ENCODE results near the gene MOBP. TPM values are rescaled to one million over a fixed set of nuclear protein-coding genes. Genes with fewer than 3 reads are reported as not detected.

Gene MOBP
- total and polyA plus RNA-seq, 4 donors = not detected

GRCh38 chr3:39423436-39423970 lies 44.0 kb upstream of the MOBP start:
- WGBS = 85% methylated on average over 1 of the region's 1 CpG
- H3K4me1 ChIP-seq (ENCODE audit: control insufficient read depth in 4 of 4, insufficient read depth in 4 of 4, low read length in 3 of 4) = no peaks in the 10 kb centered on the region
- H3K27me3 ChIP-seq (ENCODE audit: control insufficient read depth in 4 of 4, insufficient read depth in 4 of 4, low read length in 3 of 4) = no peaks in the 10 kb centered on the region
- no peak for TF ChIP-seq JUND (IDR thresholded peaks at IDR 0.05)
- TF ChIP-seq RAD21 (IDR thresholded peaks at IDR 0.05) = no peak
- no peak for TF ChIP-seq HNF4A (conservative IDR thresholded peaks at IDR 0.05)
- no peak for TF ChIP-seq ZBTB33 (IDR thresholded peaks at IDR 0.05)
- TF ChIP-seq NR2F2 (IDR thresholded peaks at IDR 0.05) = no peak
- no peak for TF ChIP-seq EGR1 (IDR thresholded peaks at IDR 0.05; ENCODE audit: low read depth in 2 of 2)
- no peak for TF ChIP-seq RXRA (IDR thresholded peaks at IDR 0.05)
- TF ChIP-seq YY1 (IDR thresholded peaks at IDR 0.05) = no peak
- TF ChIP-seq CTCF (IDR thresholded peaks at IDR 0.05; ENCODE audit: low read depth, low read length, missing input control) = no peak
- no peak for TF ChIP-seq FOXA1 (IDR thresholded peaks at IDR 0.05)
- no peak for TF ChIP-seq MAX (IDR thresholded peaks at IDR 0.05)
- TF ChIP-seq GABPA (IDR thresholded peaks at IDR 0.05 in 1 of 2, conservative IDR thresholded peaks at IDR 0.05 in 1 of 2) = no peak
- no peak for TF ChIP-seq HNF4G (IDR thresholded peaks at IDR 0.05)
- TF ChIP-seq SP1 (IDR thresholded peaks at IDR 0.05) = no peak
- TF ChIP-seq REST (IDR thresholded peaks at IDR 0.05) = no peak
- no peak for TF ChIP-seq TAF1 (conservative IDR thresholded peaks at IDR 0.05)
- TF ChIP-seq ATF3 (IDR thresholded peaks at IDR 0.05) = no peak
- no peaks in the 10 kb centered on the region for H3K36me3 ChIP-seq (ENCODE audit: control insufficient read depth in 4 of 4, insufficient read depth in 3 of 4, low read depth in 1 of 4, low read length in 3 of 4)
- DNase-seq (ENCODE audit: low spot score) = no peak
- H3K4me3 ChIP-seq (ENCODE audit: low read depth in 1 of 3, low read length in 3 of 3) = no peak overlapping the region
- H3K9me3 ChIP-seq (ENCODE audit: control insufficient read depth in 4 of 4, low read length in 3 of 4) = no peaks in the 10 kb centered on the region
- H3K27ac ChIP-seq (ENCODE audit: low read depth in 1 of 2, low read length in 2 of 2) = no peak overlapping the region
- no peak overlapping the region for H3K9ac ChIP-seq (ENCODE audit: low read depth in 1 of 2, low read length in 2 of 2)
